AML-193 (cell line): ENCODE measurements around the gene EPHB2.

Experiments
- DNase-seq, 2 experiments: peaks; one replicate each; lab custom pipeline; 2025; lab: John Stamatoyannopoulos, UW

The EPHB2 gene

DNA sequence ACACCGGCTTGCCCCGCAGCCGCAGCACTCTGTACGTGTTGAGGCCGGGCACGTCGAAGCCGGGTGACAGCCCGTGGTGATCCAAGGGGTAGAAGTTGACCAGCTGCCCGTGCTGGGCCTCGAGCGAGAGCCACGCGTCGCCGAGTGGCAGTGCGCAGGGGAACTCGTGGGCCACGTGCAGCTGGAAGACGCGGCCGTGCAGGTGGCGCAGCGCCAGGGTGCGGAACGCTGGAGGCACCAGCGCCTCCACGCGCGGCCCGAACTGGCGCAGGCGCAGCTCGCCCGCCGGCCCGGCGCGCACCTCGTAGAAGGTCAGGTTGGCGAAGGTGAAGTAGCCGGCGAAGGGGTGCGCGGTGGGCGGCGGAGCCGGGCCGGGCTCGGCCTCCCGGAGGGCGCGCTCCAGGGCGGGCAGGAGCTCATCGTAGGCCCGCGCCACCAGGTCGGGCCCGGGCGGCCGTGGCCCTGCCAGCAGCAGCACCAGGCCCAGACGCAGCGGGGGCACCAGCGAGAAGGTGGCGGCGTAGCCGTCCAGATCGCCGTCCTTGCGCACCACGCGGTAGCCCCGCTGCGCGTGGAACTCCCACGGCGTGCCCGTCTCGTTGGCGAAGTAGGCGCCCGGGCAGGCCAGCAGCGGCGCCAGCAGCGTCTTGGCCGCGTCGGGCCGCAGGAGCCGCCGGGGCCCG lies 242.6 kb downstream of the EPHB2 start:
- no peak for DNase-seq

DNA sequence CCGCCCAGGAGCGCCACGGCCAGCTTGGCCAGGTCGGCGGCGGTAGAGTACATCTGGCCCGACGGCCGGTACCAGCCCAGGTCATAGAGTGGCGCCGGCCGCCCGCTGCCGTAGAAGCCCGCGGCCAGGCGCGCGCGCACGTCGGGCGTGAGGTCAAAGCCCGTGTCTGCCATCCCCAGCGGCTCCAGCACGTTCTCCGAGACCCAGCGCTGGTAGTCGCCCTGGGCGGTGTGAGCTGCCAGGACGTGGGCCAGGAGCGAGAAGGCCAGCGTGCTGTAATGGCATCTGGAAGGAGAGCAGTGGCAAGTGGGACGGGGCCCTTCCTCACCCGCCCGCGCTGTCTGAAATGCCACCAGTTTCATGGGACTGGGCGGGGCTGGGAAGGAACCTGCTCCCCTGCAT lies 243.1 kb downstream of the EPHB2 start:
- no peak for DNase-seq

DNA sequence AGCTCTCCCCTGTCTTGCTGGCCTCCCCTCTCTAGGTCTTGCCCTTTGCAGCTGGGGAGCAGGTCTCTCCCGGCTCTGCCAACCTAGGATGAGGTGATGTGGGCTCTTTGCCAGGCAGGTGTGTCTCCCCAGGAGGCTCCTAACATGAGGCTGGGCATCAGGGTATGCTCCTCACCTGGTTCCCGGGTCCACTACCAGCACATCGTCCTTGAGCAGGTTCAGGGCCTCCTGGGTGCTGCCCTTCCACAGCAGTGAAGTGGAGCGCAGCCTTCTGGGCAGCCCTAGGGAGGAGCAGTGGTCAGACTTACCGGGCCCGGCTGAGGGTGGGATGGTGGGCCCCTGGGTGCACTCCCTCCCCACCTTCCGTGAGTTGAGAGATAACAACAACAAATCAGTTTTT lies 244.5 kb downstream of the EPHB2 start:
- no peak for DNase-seq

DNA sequence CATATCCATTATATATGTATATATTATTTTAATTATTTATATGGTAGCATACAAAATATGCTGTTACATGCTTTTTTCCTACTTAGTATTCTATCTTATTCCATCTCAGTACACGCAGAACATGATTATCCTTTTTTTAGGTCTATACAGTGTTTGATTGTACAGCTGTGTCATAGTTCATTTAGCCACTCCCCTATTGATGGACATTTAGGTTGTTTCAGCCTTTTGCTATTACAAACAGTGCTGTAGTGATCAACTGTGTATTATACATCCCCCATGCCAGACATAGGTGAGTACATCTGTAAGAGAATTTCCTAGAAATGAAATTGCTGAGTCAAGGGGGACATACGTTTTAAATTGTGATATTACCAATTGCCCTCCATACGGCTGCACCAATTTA lies 246.4 kb downstream of the EPHB2 start:
- no peak for DNase-seq

- no peak for DNase-seq
Measured at GRCh38 chr1:22958556-22958955, 247.9 kb downstream of the EPHB2 start.

DNA sequence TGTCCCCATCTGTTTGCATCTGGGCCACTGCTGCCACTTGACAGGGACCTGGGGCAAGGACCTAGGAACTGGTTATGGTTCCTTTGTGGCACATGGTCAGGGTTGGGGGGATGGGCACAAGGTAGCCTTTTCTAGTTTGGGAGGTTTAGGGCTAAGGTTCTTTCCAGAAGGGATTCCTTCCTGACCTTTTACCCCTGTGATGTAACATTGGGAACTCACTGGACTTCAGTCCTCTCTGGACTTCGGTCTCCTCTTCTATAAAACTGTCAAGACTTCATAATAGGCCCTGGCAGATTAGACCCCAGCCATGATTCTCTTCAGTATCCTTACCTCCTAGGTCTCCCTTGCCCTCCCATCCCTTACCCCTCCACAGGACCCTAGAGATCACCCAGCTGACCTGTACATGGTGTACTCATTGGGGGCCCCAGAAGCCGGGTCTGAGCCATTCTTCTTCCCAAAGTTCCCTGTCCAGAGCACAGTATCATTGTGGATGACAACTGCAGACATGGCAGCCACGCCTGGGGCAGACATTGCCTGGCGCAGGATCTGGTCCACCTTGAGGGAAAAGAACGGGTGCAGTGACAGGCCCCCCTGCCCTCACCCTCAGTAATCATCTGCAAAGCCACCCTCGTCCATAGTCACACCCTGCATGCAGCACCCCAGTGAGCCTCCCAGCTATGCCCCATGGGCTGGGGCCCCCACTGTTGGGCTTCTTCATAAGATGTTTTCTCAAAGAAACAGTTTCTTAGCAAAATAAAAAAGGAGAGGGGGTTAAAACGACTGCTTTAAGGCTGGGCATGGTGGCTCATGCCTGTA lies 249.1 kb downstream of the EPHB2 start:
- no peak for DNase-seq

GRCh38 chr1:22962558-22962957 lies 251.9 kb downstream of the EPHB2 start:
- no peak for DNase-seq

- DNase-seq: no peak
Measured at GRCh38 chr1:22963044-22963677, 252.5 kb downstream of the EPHB2 start.

DNA sequence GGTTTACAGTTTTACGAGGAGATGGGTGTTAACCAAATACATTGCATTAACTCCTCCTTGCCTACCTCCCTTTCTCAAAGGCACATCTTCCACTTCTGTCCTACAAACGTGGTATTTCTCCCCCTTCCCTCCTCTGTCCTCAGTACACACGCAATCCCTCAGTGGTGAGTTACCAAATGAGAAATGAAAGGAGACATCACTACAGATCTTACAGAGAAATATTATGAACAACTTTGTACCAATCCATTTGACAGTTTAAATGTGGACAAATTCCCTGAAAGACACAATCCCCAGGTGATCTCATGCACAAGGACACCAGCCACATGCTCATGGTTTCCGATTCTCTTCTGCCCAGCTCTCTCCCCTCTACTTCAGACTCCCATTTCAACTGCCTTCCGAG lies 255.7 kb downstream of the EPHB2 start:
- no peak for DNase-seq

DNA sequence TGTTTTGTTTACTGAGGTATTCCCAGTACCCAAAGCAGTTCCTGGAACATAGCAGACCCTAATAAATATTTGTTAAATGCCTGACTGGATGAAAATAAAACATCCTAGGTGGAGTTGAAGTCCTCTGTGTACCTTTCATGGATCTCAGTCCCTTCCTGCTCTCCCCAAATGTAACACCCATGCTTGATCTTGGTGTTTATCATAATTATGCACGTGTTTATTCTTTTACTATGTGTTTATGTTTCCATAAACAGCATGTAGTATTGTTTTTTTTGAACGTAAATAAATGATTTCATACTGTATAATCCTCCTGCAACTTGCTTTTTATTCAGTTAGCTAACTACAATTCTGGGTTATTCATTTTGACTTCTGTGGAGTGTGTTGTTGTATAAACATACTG lies 257.2 kb downstream of the EPHB2 start:
- DNase-seq: no peak

DNA sequence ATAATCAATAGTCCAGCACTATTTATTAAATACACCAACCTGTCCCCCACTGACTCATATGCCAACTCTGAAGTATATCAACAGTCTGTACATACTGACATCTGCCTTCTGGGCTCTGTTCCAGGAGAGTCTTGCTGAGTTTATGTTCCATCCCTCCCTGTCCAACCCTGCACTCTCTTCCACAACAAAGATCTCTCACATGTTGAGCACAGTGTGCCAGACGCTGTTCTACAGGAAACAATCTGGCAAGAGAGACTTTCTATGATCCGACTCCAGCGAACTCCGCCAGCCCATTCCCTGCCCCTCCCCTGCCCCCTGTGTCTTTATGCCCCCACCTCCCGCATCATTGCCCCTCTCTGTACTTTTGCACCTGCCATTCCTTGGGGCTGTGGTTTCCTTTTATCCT lies 258.7 kb downstream of the EPHB2 start:
- DNase-seq: no peak

- no peak for DNase-seq
Measured at GRCh38 chr1:22970096-22970495, 259.5 kb downstream of the EPHB2 start.
